PC-3 (cell line): ENCODE data around the gene MRPL43.

Experiments used
- CTCF ChIP-seq: fragments of 300-600 bp; sonication (generic); conservative IDR thresholded peaks from 2 replicates; pipeline ENCODE4 v1.5.1; 2017; ENCODE audit warnings: antibody characterized with exemption, low read depth, mild to moderate bottlenecking, low read length
- EZH2 ChIP-seq: fragments of 300-600 bp; sonication (generic); IDR thresholded peaks from one replicate; pipeline ENCODE4 v1.6.1; 2017; ENCODE audit warnings: antibody characterized with exemption, mild to moderate bottlenecking, low read length; ENCODE audit not compliant: unreplicated experiment
- EZH2phosphoT487 ChIP-seq: fragments of 300-600 bp; sonication (generic); IDR thresholded peaks from 2 replicates; pipeline ENCODE4 v1.6.1; 2018; ENCODE audit warnings: mild to moderate bottlenecking, antibody characterized with exemption, low read length, borderline replicate concordance

- no peak for TF ChIP-seq CTCF
- TF ChIP-seq EZH2 = no peak
- no peak for TF ChIP-seq EZH2phosphoT487
Observed at GRCh38 chr10:100986623-100986951, 710 bp downstream of the MRPL43 start.
